GM23248 (cell line): ENCODE measurements around the gene SEPTIN2.
"Not testable (repeated sequence)": the region's sequence is repeated elsewhere in the genome, so short reads cannot be mapped to it uniquely, and the experiment has no call there.

Source experiments
- EZH2 ChIP-seq: fragments of 200-600 bp; sonication (generic); IDR thresholded peaks from 2 replicates; pipeline ENCODE4 v1.6.1; 2018; ENCODE audit warnings: antibody characterized with exemption, mild to moderate bottlenecking; ENCODE audit not compliant: insufficient read depth, poor library complexity, severe bottlenecking
- EZH2phosphoT487 ChIP-seq: fragments of 200-600 bp; sonication (generic); IDR thresholded peaks from 2 replicates; pipeline ENCODE4 v1.6.1; 2018; ENCODE audit warnings: antibody characterized with exemption, moderate library complexity, mild to moderate bottlenecking, low read depth; ENCODE audit not compliant: insufficient read depth

- TF ChIP-seq EZH2, EZH2phosphoT487: not testable (repeated sequence)
Observed at GRCh38 chr2:241385450-241385849, 69.7 kb downstream of the SEPTIN2 start.
